Epidermal melanocyte (primary cell): ENCODE measurements around the gene ITIH1.
"Not testable (repeated sequence)": the region's sequence is repeated elsewhere in the genome, so short reads cannot be mapped to it uniquely, and the experiment has no call there.

Experiments used
- DNase-seq: peaks from one replicate; pipeline ENCODE4 v3.0.0; 2011; ENCODE audit warnings: low spot score; ENCODE audit not compliant: insufficient read length

Gene ITIH1

GRCh38 chr3:52774066-52774713, 3.2 kb upstream of the ITIH1 start:
- DNase-seq, result no peak

- DNase-seq, result no peak
Measured at GRCh38 chr3:52774901-52775864, 2.2 kb upstream of the ITIH1 start.

DNA sequence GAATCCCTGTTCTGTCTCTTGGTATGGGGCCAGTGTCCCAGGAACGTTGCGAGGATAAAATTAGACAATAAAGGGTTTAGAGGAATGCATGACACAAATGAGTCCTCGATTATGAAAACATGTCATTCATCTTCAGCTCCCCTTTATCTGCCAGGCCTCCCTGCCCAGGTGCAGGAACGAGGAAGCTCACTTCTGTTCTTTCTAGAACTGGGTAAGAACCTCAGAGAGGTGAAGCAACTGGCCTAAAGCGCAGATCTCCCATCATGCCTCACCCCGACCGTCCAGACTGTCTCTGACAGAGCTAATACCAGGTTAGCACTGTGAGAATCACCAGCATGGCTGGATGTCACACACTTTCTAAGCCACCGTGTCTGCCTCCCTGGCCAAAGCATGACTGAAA, 1.5 kb upstream of the ITIH1 start:
- no peak for DNase-seq

DNA sequence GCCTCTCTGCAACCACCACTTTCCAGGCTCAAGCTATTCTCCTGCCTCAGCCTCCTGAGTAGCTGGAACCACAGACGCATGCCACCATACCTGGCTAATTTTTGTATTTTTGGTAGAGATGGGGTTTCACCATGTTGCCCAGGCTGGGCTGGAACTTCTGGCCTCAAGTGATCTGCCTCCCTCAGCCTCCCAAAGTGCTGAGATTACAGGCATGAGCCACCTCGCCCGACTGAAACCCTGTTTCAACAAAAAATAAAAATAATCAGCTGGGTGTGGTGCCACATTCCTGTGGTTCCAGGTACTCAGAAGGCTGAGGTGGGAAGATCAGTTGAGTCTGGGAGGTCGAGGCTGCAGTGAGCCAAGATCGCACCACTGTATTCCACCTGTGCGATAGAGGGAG, 913 bp upstream of the ITIH1 start:
- not testable (repeated sequence) for DNase-seq

- DNase-seq, result no peak
Measured at GRCh38 chr3:52777959-52778805, 783 bp downstream of the ITIH1 start.

DNA sequence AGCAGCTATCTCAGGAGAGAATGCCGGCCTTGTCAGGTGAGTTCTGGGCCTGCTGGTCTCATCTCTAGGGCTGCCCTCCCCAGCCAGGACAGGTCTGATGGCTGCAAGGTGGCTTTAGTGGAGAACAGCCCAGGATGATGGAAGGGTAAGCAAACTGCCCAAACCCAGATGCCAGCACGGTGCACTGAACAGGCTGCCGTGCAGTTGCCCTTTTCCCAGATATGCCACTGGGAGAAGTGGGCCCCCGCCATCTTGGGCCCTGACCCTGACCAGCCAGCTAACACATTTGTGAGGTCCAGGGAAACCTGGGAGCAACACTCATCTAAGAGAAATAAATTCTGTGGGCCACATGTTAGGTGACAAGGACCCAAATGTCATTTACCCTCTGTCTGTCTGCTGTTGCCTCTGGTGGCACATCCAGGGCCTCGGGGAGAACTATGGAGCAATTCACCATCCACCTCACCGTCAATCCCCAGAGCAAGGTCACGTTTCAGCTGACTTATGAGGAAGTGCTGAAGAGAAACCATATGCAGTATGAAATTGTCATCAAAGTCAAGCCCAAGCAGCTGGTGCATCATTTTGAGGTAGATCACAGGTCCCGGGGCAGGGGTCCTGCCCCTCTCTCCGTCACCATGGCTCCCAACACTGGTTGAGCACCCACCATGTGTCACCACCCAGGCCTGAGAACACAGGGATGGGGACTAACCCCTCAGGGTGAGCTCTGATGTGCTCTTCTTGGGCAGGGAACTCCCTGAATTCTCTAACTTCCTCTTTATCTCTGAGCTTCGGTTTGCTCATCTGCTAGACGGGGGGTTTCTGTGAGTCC, 1.8 kb downstream of the ITIH1 start:
- no peak for DNase-seq

- no peak for DNase-seq
Measured at GRCh38 chr3:52779837-52780585, 2.6 kb downstream of the ITIH1 start.

GRCh38 chr3:52781741-52782140, 4.3 kb downstream of the ITIH1 start:
- DNase-seq, result no peak

GRCh38 chr3:52782412-52783210, 5.2 kb downstream of the ITIH1 start:
- DNase-seq, result no peak

DNA sequence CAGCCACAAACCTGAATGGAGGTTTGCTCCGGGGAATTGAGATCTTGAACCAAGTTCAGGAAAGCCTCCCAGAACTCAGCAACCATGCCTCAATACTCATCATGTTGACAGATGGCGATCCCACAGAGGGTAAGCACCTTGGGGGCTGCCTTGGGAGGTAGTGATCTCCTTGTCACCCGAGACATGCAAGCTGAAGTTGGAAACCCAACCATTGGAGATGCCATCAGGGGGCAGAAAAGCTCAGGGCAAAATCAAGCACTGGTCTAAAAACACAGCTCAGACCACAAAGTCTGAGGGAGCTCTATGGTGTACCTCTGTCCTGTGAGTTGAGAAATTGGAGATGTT, 5.8 kb downstream of the ITIH1 start:
- DNase-seq, result no peak

- DNase-seq, result no peak
Measured at GRCh38 chr3:52784021-52784621, 6.7 kb downstream of the ITIH1 start.

- no peak for DNase-seq
Measured at GRCh38 chr3:52784931-52785590, 7.7 kb downstream of the ITIH1 start.

GRCh38 chr3:52786330-52787215, 9.2 kb downstream of the ITIH1 start:
- no peak for DNase-seq

DNA sequence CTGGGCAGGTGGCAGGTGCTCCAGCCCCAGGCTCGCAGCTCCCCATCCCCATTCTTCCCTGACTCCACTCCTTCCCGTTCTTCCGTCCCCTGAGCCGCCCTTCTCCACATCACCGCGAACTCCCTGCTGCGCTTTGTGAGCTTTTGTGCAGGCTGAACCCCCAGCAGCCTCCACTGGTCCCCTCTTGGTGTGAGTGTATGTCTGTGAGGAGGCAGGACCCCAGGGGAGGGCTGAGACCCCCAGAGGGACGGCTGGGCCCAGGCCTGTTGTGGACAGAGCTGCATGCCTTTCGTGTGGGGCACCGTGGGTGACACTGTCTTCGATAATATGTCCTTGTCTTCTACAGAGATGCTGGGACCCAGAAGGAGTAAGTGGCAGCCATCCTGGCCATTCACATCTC, 9.8 kb downstream of the ITIH1 start:
- no peak for DNase-seq

GRCh38 chr3:52787672-52788625, 10.6 kb downstream of the ITIH1 start:
- peak; percentile 4 for DNase-seq
